Psoas muscle (tissue), 8 donors: ENCODE results near the gene JMJD1C. TPM values are rescaled to one million over a fixed set of nuclear protein-coding genes. Genes with fewer than 3 reads are reported as not detected.

Experiments
- ATAC-seq, 4 donors: fragments of 200-7000 bp; cut with Tn5 transposase; one replicate each; pipeline ENCODE4 v1.9.1; 2020; ENCODE audit warnings: moderate library complexity in 3 of 4, mild to moderate bottlenecking in 2 of 4
- DNase-seq, 2 donors: peaks; one replicate each; pipeline ENCODE4 v3.0.0-alpha.2; 2020
- H3K27ac ChIP-seq: fragments of 200-600 bp; one replicate; pipeline ENCODE4 v1.8.0; 2022
- H3K27me3 ChIP-seq, 3 donors: fragments of 200-600 bp in 1 of 3; one replicate each; pipeline versions ENCODE4 v1.6.1 to v1.8.0; 2013 to 2022; ENCODE audit warnings: low read length in 2 of 3, mild to moderate bottlenecking in 2 of 3, moderate library complexity in 1 of 3; ENCODE audit not compliant: insufficient read depth in 3 of 3
- H3K36me3 ChIP-seq, 2 donors: fragments of 200-600 bp in 1 of 2; one replicate each; pipeline versions ENCODE4 v1.6.1 to v1.8.0; 2013 to 2022; ENCODE audit warnings: low read depth in 1 of 2, mild to moderate bottlenecking in 1 of 2, moderate library complexity in 1 of 2; ENCODE audit not compliant: insufficient read depth in 1 of 2
- H3K4me1 ChIP-seq: fragments of 200-600 bp; one replicate; pipeline ENCODE4 v1.8.0; 2022
- H3K4me3 ChIP-seq: fragments of 200-600 bp; one replicate; pipeline ENCODE4 v1.8.0; 2022; ENCODE audit warnings: mild to moderate bottlenecking
- H3K9me3 ChIP-seq: fragments of 200-600 bp; one replicate; pipeline ENCODE4 v1.8.0; 2022
- WGBS, 3 donors: extraction: QIAGEN DNeasy Blood & Tissue Kit; methylation state at CpG; one replicate each; pipeline versions ENCODE4 v1.1.6 to v1.1.7; 2013; 5-methylcytosine and 5-hydroxymethylcytosine counted together
- intact Hi-C, 2 donors: fragments of 100-400 bp; cut with DNase I; formaldehyde crosslinking; loops; one replicate each; pipeline versions ENCODE4 v1.11.0 to v1.14.2; 2022
- polyA plus RNA-seq, 3 donors: library from polyadenylated mRNA; stranded (reverse); fragments of 200-250 nt; gene quantifications; one replicate each; pipeline ENCODE4 v1.2.3, GENCODE V29; 2013
- total RNA-seq, 4 donors: library from RNA; stranded (reverse); fragmentation: NEBNext Ultra II Directional in 2 of 4; extraction: Animal tissue kit (Norgen Biotek cat#: 25700) in 2 of 4; gene quantifications; one replicate each; pipeline versions ENCODE4 v1.2.1 to v1.2.4, GENCODE V29; 2021 to 2023
- TF ChIP-seq, protein P1 (sequence below): fragments of 200-600 bp; IDR thresholded peaks from one replicate; pipeline ENCODE4 v1.8.0; 2022; ENCODE audit warnings: antibody characterized with exemption
- donor health status: healthy with polysubstance abuse.
- donor health status: DM: no; HTN: no; CAD: no; lungs with moderate emphysema.
- donor health status: Bipolar disorder and iron deficiency.
- donor health status: healthy.
- donor health status: DM: yes; HTN: yes; CAD: no.
- donor health status: DM: no; HTN: no; CAD: no.
- donor health status: DM: no; HTN: no; CAD: no.
- donor health status: DM: yes; HTN: yes; CAD: no.

JMJD1C gene
- total and polyA plus RNA-seq, 7 donors, result 17.5 to 74.4 (median 28.8) TPM

GRCh38 chr10:63474488-63474887, 8.7 kb upstream of the JMJD1C start:
- no peak for DNase-seq
- TF ChIP-seq, protein P1, sequence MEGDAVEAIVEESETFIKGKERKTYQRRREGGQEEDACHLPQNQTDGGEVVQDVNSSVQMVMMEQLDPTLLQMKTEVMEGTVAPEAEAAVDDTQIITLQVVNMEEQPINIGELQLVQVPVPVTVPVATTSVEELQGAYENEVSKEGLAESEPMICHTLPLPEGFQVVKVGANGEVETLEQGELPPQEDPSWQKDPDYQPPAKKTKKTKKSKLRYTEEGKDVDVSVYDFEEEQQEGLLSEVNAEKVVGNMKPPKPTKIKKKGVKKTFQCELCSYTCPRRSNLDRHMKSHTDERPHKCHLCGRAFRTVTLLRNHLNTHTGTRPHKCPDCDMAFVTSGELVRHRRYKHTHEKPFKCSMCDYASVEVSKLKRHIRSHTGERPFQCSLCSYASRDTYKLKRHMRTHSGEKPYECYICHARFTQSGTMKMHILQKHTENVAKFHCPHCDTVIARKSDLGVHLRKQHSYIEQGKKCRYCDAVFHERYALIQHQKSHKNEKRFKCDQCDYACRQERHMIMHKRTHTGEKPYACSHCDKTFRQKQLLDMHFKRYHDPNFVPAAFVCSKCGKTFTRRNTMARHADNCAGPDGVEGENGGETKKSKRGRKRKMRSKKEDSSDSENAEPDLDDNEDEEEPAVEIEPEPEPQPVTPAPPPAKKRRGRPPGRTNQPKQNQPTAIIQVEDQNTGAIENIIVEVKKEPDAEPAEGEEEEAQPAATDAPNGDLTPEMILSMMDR, result no peak
- 90 to 98% (median 95%) methylated on average over 8 of the region's 8 CpGs for WGBS, 3 donors
- Histone ChIP-seq H3K9me3 (no peaks in the 10 kb centered on the region), H3K36me3 (no peaks in the 10 kb centered on the region), H3K27ac (no peak overlapping the region), H3K4me1 (peaks cover 26% of the 10 kb centered on the region), H3K27me3 (no peaks in the 10 kb centered on the region), H3K4me3 (no peak overlapping the region)
- intact Hi-C loops, result no loop called here
- ATAC-seq, result no peak

DNA sequence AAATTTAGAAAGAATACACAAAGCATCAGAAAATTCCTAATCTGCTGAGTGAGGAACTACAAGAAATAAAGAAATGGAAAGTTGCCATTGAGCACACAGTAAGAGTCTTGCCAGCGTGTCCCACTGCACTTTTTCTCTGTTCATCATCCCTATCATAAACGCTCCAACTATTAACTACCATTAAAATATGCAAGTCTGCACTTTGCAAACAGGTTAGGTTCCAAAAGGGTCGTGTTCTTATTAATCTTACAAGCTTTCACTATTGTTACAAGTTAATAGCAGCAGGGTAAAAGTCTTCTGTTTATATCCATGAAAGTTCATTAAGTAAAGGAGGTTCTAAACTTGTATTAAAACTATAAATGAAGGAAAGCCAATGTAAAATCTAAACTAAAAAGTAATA, 5.2 kb upstream of the JMJD1C start:
- ATAC-seq (no peak), DNase-seq (no peak)
- peaks cover 37% of the 10 kb centered on the region for H3K4me1 ChIP-seq
- WGBS, 3 donors, result 38 to 65% (median 39%) methylated on average over 3 of the region's 3 CpGs
- TF ChIP-seq, protein P1, result no peak
- intact Hi-C loops, result no loop called here
- H3K27ac ChIP-seq, result no peak overlapping the region
- H3K27me3 ChIP-seq, result no peaks in the 10 kb centered on the region
- no peaks in the 10 kb centered on the region for H3K9me3 ChIP-seq
- no peak overlapping the region for H3K4me3 ChIP-seq
- H3K36me3 ChIP-seq, result no peaks in the 10 kb centered on the region

- ATAC-seq (no peak), DNase-seq (no peak)
- intact Hi-C loops, result loop anchor here (5.0 to 10.0 kb wide), 6 partner anchors 53 to 257 kb away; partner anchors contain the start of gene REEP3 (in 1 of the 2)
- Histone ChIP-seq H3K27ac (no peak overlapping the region), H3K36me3 (no peaks in the 10 kb centered on the region), H3K9me3 (no peaks in the 10 kb centered on the region), H3K4me3 (no peak overlapping the region), H3K27me3 (no peaks in the 10 kb centered on the region), H3K4me1 (peaks cover 37% of the 10 kb centered on the region)
- TF ChIP-seq, protein P1, result no peak
- WGBS, 3 donors, result 95 to 100% (median 100%) methylated on average over 1 of the region's 1 CpG
Observed at GRCh38 chr10:63468947-63469346, 3.2 kb upstream of the JMJD1C start.

DNA sequence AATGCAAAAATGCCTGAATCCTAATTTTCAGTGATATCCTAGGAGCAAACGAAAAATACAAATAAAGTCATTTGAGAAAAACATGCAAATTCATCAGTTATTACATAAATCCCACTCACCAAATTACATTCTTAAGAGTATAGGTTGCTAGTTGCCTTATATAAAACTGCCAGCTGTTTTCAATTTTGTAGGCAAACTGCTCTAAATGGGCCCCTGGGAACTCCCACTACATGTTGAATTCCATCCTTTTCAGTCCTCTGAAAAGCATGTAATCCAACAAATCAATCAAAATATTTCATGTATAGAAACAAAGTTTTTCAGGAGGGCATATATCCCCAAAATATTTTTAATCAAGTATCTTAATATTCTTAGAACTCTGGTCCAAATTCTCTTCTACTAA, 2.1 kb upstream of the JMJD1C start:
- no peak overlapping the region for H3K4me3 ChIP-seq
- TF ChIP-seq, protein P1, result no peak
- H3K4me1 ChIP-seq, result peaks cover 41% of the 10 kb centered on the region
- no peak overlapping the region for H3K27ac ChIP-seq
- no peaks in the 10 kb centered on the region for H3K36me3 ChIP-seq
- no peak for DNase-seq
- 87 to 89% (median 88%) methylated on average over 1 of the region's 1 CpG for WGBS, 3 donors
- H3K27me3 ChIP-seq, result no peaks in the 10 kb centered on the region
- ATAC-seq, result no peak
- no peaks in the 10 kb centered on the region for H3K9me3 ChIP-seq
- intact Hi-C loops, result loop anchor here (5.0 to 10.0 kb wide), 6 partner anchors 54 to 256 kb away; partner anchors contain the start of gene REEP3 (in 1 of the 2)
